ENCODE results near the gene CFAP74.

GRCh38 chr1:1950940-1951339, 52.6 kb downstream of the CFAP74 start:
- TF ChIP-seq CTCF (IDR thresholded peaks at IDR 0.05) (no peak), POLR2A (IDR thresholded peaks at IDR 0.05) (no peak)
